HEK293 (cell line): ENCODE results near the gene STUM.

Source experiments
- CTCF ChIP-seq: fragments of 450-650 bp; formaldehyde crosslinking; IDR thresholded peaks from 2 replicates; pipeline ENCODE4 v1.5.1; 2016; ENCODE audit warnings: missing biosample characterization, missing genetic modification characterization
- PRDM1 ChIP-seq: fragments of 450-650 bp; formaldehyde crosslinking; IDR thresholded peaks from 2 replicates; pipeline ENCODE4; 2016; ENCODE audit warnings: missing biosample characterization, missing genetic modification characterization
- REST ChIP-seq: fragments of 450-650 bp; formaldehyde crosslinking; IDR thresholded peaks from 2 replicates; pipeline ENCODE4 v1.5.1; 2016; ENCODE audit warnings: missing biosample characterization, missing genetic modification characterization
- TSHZ1 ChIP-seq: fragments of 450-650 bp; formaldehyde crosslinking; IDR thresholded peaks from 2 replicates; pipeline ENCODE4 v1.5.1; 2016; ENCODE audit warnings: missing biosample characterization, missing genetic modification characterization, borderline replicate concordance
- ZBTB44 ChIP-seq: fragments of 450-650 bp; IDR thresholded peaks from 2 replicates; pipeline ENCODE4 v1.5.1; 2018; ENCODE audit warnings: missing biosample characterization, mild to moderate bottlenecking, missing genetic modification characterization
- ZNF155 ChIP-seq: fragments of 450-650 bp; formaldehyde crosslinking; IDR thresholded peaks from 2 replicates; pipeline ENCODE4 v1.5.1; 2016; ENCODE audit warnings: missing biosample characterization, missing genetic modification characterization
- ZNF18 ChIP-seq: fragments of 450-650 bp; formaldehyde crosslinking; IDR thresholded peaks from 2 replicates; pipeline ENCODE4 v1.5.1; 2016; ENCODE audit warnings: missing biosample characterization, missing genetic modification characterization
- ZNF23 ChIP-seq: fragments of 450-650 bp; formaldehyde crosslinking; IDR thresholded peaks from 2 replicates; pipeline ENCODE4 v1.5.1; 2016; ENCODE audit warnings: missing biosample characterization, missing genetic modification characterization, borderline replicate concordance
- ZNF518A ChIP-seq: fragments of 450-650 bp; formaldehyde crosslinking; conservative IDR thresholded peaks from 2 replicates; pipeline ENCODE4 v1.5.1; 2016; ENCODE audit warnings: low read depth, missing biosample characterization, missing genetic modification characterization
- ZNF623 ChIP-seq: fragments of 450-650 bp; formaldehyde crosslinking; IDR thresholded peaks from 2 replicates; pipeline ENCODE4 v1.5.1; 2016; ENCODE audit warnings: missing biosample characterization, missing genetic modification characterization
- ZNF692 ChIP-seq: fragments of 450-650 bp; formaldehyde crosslinking; IDR thresholded peaks from 2 replicates; pipeline ENCODE4 v1.5.1; 2016; ENCODE audit warnings: missing biosample characterization, missing genetic modification characterization
- ZNF707 ChIP-seq: fragments of 450-650 bp; formaldehyde crosslinking; IDR thresholded peaks from 2 replicates; pipeline ENCODE4 v1.5.1; 2016; ENCODE audit warnings: missing biosample characterization, missing genetic modification characterization
- ZNF768 ChIP-seq: fragments of 450-650 bp; formaldehyde crosslinking; IDR thresholded peaks from 2 replicates; pipeline ENCODE4 v1.5.1; 2018; ENCODE audit warnings: missing biosample characterization, mild to moderate bottlenecking, missing genetic modification characterization
- ZSCAN30 ChIP-seq: fragments of 450-650 bp; IDR thresholded peaks from 2 replicates; pipeline ENCODE4 v1.5.1; 2018; ENCODE audit warnings: missing biosample characterization, mild to moderate bottlenecking, missing genetic modification characterization, moderate library complexity

- TF ChIP-seq CTCF (tag by site-specific recombination) (no peak), ZNF518A (tag by site-specific recombination) (no peak), ZNF155 (no peak), ZNF768 (tag by site-specific recombination) (no peak), PRDM1 (tag by site-specific recombination) (no peak), ZNF692 (tag by site-specific recombination) (no peak), ZNF707 (tag by site-specific recombination) (no peak), ZSCAN30 (tag by site-specific recombination) (no peak), ZNF18 (tag by site-specific recombination) (no peak), ZNF623 (tag by site-specific recombination) (no peak), REST (tag by site-specific recombination) (no peak), ZNF23 (tag by site-specific recombination) (peak; percentile 98), TSHZ1 (tag by site-specific recombination) (no peak), ZBTB44 (tag by site-specific recombination) (no peak)
Observed at GRCh38 chr1:226599636-226600238, 51.2 kb downstream of the STUM start.
